Fibroblast of villous mesenchyme (primary cell): ENCODE results near the gene ERMAP. TPM values are rescaled to one million over a fixed set of nuclear protein-coding genes. Genes with fewer than 3 reads are reported as not detected.

ENCODE experiments used
- DNase-seq: peaks from one replicate; pipeline ENCODE4 v3.0.0-alpha.2; 2010; ENCODE audit warnings: low read depth
- H3K4me3 ChIP-seq: 2 replicates; pipeline ENCODE4 v1.5.1; 2011; ENCODE audit warnings: low read depth, mild to moderate bottlenecking, low read length
- CTCF ChIP-seq: IDR thresholded peaks from 2 replicates; pipeline ENCODE4 v1.5.1; 2012; ENCODE audit warnings: low read depth, mild to moderate bottlenecking, low read length; ENCODE audit not compliant: insufficient read depth
- total RNA-seq: library from RNA; depleted of rRNA; stranded (reverse); fragments of >200 nt; gene quantifications from 2 replicates; pipeline ENCODE4 v1.2.3, GENCODE V29; 2012

The ERMAP gene
- total RNA-seq, 1 donor, result 14.2 TPM

- no peak for TF ChIP-seq CTCF
- no peak for DNase-seq
- H3K4me3 ChIP-seq, result no peak overlapping the region
Measured at GRCh38 chr1:42873670-42874069, 56.7 kb downstream of the ERMAP start.

- no peak overlapping the region for H3K4me3 ChIP-seq
- no peak for DNase-seq
- no peak for TF ChIP-seq CTCF
Measured at GRCh38 chr1:42876009-42876408, 59.1 kb downstream of the ERMAP start.

- TF ChIP-seq CTCF, result no peak
- no peak overlapping the region for H3K4me3 ChIP-seq
- no peak for DNase-seq
Measured at GRCh38 chr1:42877380-42877779, 60.5 kb downstream of the ERMAP start.

- DNase-seq, result no peak
- no peak overlapping the region for H3K4me3 ChIP-seq
- TF ChIP-seq CTCF, result no peak
Measured at GRCh38 chr1:42880384-42880783, 63.5 kb downstream of the ERMAP start.

- no peak for TF ChIP-seq CTCF
- no peak overlapping the region for H3K4me3 ChIP-seq
- DNase-seq, result no peak
Measured at GRCh38 chr1:42886046-42886739, 69.3 kb downstream of the ERMAP start.

GRCh38 chr1:42886800-42887199 lies 69.9 kb downstream of the ERMAP start:
- H3K4me3 ChIP-seq, result no peak overlapping the region
- TF ChIP-seq CTCF, result no peak
- DNase-seq, result no peak

GRCh38 chr1:42887366-42887765 lies 70.4 kb downstream of the ERMAP start:
- DNase-seq, result no peak
- H3K4me3 ChIP-seq, result no peak overlapping the region
- TF ChIP-seq CTCF, result no peak
